Liver (tissue), 9 donors: ENCODE results near the gene KLF13. TPM values are rescaled to one million over a fixed set of nuclear protein-coding genes. Genes with fewer than 3 reads are reported as not detected.

ENCODE experiments used
- DNase-seq: peaks from one replicate; pipeline ENCODE4 v3.0.0-alpha.2; 2017; ENCODE audit warnings: low spot score
- H3K27ac ChIP-seq, 2 donors: one replicate each; pipeline ENCODE4 v1.7.0; 2013; ENCODE audit warnings: inconsistent platforms in 2 of 2, low read length in 2 of 2, control low read depth in 1 of 2, low read depth in 1 of 2, mild to moderate bottlenecking in 1 of 2
- H3K27me3 ChIP-seq, 4 donors: one replicate each; pipeline versions ENCODE4 v1.6.1 to v1.7.0; 2013; ENCODE audit warnings: low read length in 3 of 4, inconsistent platforms in 1 of 4, mild to moderate bottlenecking in 1 of 4, moderate library complexity in 1 of 4; ENCODE audit not compliant: control insufficient read depth in 4 of 4, insufficient read depth in 4 of 4
- H3K36me3 ChIP-seq, 4 donors: one replicate each; pipeline versions ENCODE4 v1.6.1 to v1.7.0; 2013; ENCODE audit warnings: low read length in 3 of 4, mild to moderate bottlenecking in 3 of 4, low read depth in 1 of 4, moderate library complexity in 1 of 4; ENCODE audit not compliant: control insufficient read depth in 4 of 4, insufficient read depth in 3 of 4
- H3K4me1 ChIP-seq, 4 donors: one replicate each; pipeline versions ENCODE4 v1.6.1 to v1.7.0; 2013; ENCODE audit warnings: low read length in 3 of 4, mild to moderate bottlenecking in 3 of 4, moderate library complexity in 1 of 4; ENCODE audit not compliant: control insufficient read depth in 4 of 4, insufficient read depth in 4 of 4
- H3K4me3 ChIP-seq, 3 donors: one replicate each; pipeline versions ENCODE4 v1.6.1 to v1.7.0; 2013; ENCODE audit warnings: low read length in 3 of 3, control low read depth in 1 of 3, low read depth in 1 of 3, mild to moderate bottlenecking in 1 of 3
- H3K9ac ChIP-seq, 2 donors: one replicate each; pipeline ENCODE4 v1.7.0; 2013; ENCODE audit warnings: low read length in 2 of 2, mild to moderate bottlenecking in 2 of 2, moderate library complexity in 2 of 2, control low read depth in 1 of 2, low read depth in 1 of 2
- H3K9me3 ChIP-seq, 4 donors: one replicate each; pipeline versions ENCODE4 v1.6.1 to v1.7.0; 2013; ENCODE audit warnings: low read length in 3 of 4; ENCODE audit not compliant: control insufficient read depth in 4 of 4
- EGR1 ChIP-seq, 2 donors: IDR thresholded peaks; 2 replicates each; pipeline ENCODE4 v1.6.1; 2016 to 2018; ENCODE audit warnings: antibody characterized with exemption in 2 of 2, low read depth in 2 of 2
- FOXA1 ChIP-seq: IDR thresholded peaks from 2 replicates; pipeline ENCODE4 v1.6.1; 2016; ENCODE audit warnings: antibody characterized with exemption
- FOXA2 ChIP-seq: IDR thresholded peaks from 2 replicates; pipeline ENCODE4 v1.6.1; 2016; ENCODE audit warnings: antibody characterized with exemption
- GABPA ChIP-seq, 2 donors: IDR thresholded peaks in 1 of 2; conservative IDR thresholded peaks in 1 of 2; 2 replicates each; pipeline ENCODE4 v1.6.1; 2016; ENCODE audit warnings: antibody characterized with exemption in 2 of 2, mild to moderate bottlenecking in 1 of 2, moderate library complexity in 1 of 2
- HNF4A ChIP-seq, 2 donors: conservative IDR thresholded peaks; 2 replicates each; pipeline ENCODE4 v1.6.1; 2016; ENCODE audit warnings: antibody characterized with exemption in 2 of 2, mild to moderate bottlenecking in 2 of 2
- HNF4G ChIP-seq: IDR thresholded peaks from 2 replicates; pipeline ENCODE4 v1.6.1; 2016; ENCODE audit warnings: antibody characterized with exemption
- JUND ChIP-seq, 2 donors: IDR thresholded peaks; 2 replicates each; pipeline ENCODE4 v1.6.1; 2016; ENCODE audit warnings: antibody characterized with exemption in 2 of 2
- NR2F2 ChIP-seq: IDR thresholded peaks from 2 replicates; pipeline ENCODE4 v1.6.1; 2016; ENCODE audit warnings: antibody characterized with exemption
- RAD21 ChIP-seq, 2 donors: IDR thresholded peaks; 2 replicates each; pipeline ENCODE4 v1.6.1; 2016; ENCODE audit warnings: antibody characterized with exemption in 2 of 2, mild to moderate bottlenecking in 2 of 2
- RXRA ChIP-seq, 2 donors: IDR thresholded peaks; 2 replicates each; pipeline ENCODE4 v1.6.1; 2017 to 2018; ENCODE audit warnings: antibody characterized with exemption in 2 of 2, mild to moderate bottlenecking in 1 of 2
- SP1 ChIP-seq: IDR thresholded peaks from 2 replicates; pipeline ENCODE4 v1.6.1; 2018; ENCODE audit warnings: antibody characterized with exemption, mild to moderate bottlenecking
- TAF1 ChIP-seq: conservative IDR thresholded peaks from 2 replicates; pipeline ENCODE4 v1.6.1; 2016; ENCODE audit warnings: antibody characterized with exemption, mild to moderate bottlenecking
- YY1 ChIP-seq: IDR thresholded peaks from 2 replicates; pipeline ENCODE4 v1.6.1; 2016; ENCODE audit warnings: antibody characterized with exemption, mild to moderate bottlenecking
- WGBS: extraction: QIAGEN DNeasy Blood & Tissue Kit; methylation state at CpG from one replicate; pipeline ENCODE4 v1.1.7; 2013; 5-methylcytosine and 5-hydroxymethylcytosine counted together
- polyA plus RNA-seq, 2 donors: library from polyadenylated mRNA; stranded (reverse) in 1 of 2; unstranded in 1 of 2; fragments of 200-250 nt in 1 of 2; fragments of >200 nt in 1 of 2; fragmentation: Nextera tagmentation in 1 of 2; extraction: Ambion mirVana in 1 of 2; gene quantifications; one replicate each; pipeline versions ENCODE4 v1.2.1 to v1.2.3, GENCODE V29; 2013 to 2015
- total RNA-seq, 2 donors: library from RNA; depleted of rRNA; stranded (reverse); fragments of >200 nt; gene quantifications; one replicate each; pipeline ENCODE4 v1.2.3, GENCODE V29; 2014
- TF ChIP-seq, protein P1 (sequence below): IDR thresholded peaks from 2 replicates; pipeline ENCODE4 v1.6.1; 2016; ENCODE audit warnings: antibody characterized with exemption
- TF ChIP-seq, protein P2 (sequence below): IDR thresholded peaks from 2 replicates; pipeline ENCODE4 v1.6.1; 2016; ENCODE audit warnings: antibody characterized with exemption, mild to moderate bottlenecking
- TF ChIP-seq, protein P3 (sequence below): IDR thresholded peaks from 2 replicates; pipeline ENCODE4 v1.6.1; 2016; ENCODE audit warnings: antibody characterized with exemption
- TF ChIP-seq, protein P4 (sequence below): fragments of 150-350 bp; IDR thresholded peaks from 2 replicates; pipeline ENCODE4 v1.5.1; 2017; ENCODE audit warnings: improper control_type of control experiment, low read depth, low read length; ENCODE audit not compliant: missing input control
- TF ChIP-seq, protein P5 (sequence below): IDR thresholded peaks from 2 replicates; pipeline ENCODE4 v1.6.1; 2016; ENCODE audit warnings: antibody characterized with exemption
- donor health status: healthy.
- donor health status: healthy.
- donor health status: healthy.
- donor health status: healthy.
- donor health status: healthy.

Gene KLF13
- total and polyA plus RNA-seq, 4 donors, result 17.4 to 77.1 (median 57.5) TPM

DNA sequence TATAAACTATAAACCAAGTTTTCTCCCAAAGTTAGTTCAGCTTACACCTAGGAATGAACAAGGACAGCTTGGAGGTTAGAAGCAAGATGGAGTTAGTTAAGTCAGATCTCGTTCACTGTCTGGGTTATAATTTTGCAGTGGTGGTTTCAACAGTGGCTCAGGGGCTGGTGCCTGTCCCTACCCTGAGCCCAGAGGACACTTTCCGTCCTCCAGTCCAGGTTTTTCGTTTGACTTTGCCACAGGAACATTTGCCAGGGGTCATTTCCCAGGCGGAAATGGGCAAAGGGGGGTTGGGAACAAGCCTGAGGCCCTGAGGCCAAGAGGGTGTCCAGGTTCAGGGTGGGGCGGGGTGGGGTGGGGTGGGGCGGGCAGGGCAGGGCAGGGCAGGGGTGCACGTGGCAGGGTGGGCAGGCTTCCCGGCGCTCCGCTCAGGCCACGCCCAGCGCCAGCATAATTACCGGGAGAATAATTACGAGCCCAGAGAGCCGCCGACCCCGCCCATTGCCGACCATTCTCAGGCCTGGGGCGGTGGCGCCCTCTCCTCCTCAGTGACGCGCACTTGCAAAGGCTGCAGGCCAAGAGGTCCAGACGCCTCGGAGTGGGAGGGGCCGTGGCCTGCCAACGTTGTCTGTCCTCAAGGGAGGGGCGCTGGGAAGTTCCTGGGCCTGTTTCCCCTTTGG lies 70.4 kb downstream of the KLF13 start:
- H3K36me3 ChIP-seq, result no peaks in the 10 kb centered on the region
- H3K9me3 ChIP-seq, result no peaks in the 10 kb centered on the region
- H3K9ac ChIP-seq, result peak overlapping the region in 1 of 2 donors; percentile 7
- peaks cover 1 to 4% (median 3%) of the 10 kb centered on the region in 4 donors for H3K4me1 ChIP-seq
- peak overlapping the region in 2 of 3 donors; percentile 0 to 28 for H3K4me3 ChIP-seq
- 11% methylated on average over 27 of the region's 27 CpGs for WGBS
- TF ChIP-seq, protein P1, sequence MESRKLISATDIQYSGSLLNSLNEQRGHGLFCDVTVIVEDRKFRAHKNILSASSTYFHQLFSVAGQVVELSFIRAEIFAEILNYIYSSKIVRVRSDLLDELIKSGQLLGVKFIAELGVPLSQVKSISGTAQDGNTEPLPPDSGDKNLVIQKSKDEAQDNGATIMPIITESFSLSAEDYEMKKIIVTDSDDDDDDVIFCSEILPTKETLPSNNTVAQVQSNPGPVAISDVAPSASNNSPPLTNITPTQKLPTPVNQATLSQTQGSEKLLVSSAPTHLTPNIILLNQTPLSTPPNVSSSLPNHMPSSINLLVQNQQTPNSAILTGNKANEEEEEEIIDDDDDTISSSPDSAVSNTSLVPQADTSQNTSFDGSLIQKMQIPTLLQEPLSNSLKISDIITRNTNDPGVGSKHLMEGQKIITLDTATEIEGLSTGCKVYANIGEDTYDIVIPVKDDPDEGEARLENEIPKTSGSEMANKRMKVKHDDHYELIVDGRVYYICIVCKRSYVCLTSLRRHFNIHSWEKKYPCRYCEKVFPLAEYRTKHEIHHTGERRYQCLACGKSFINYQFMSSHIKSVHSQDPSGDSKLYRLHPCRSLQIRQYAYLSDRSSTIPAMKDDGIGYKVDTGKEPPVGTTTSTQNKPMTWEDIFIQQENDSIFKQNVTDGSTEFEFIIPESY, result peak; percentile 32
- peak; percentile 46 to 81 for TF ChIP-seq EGR1 (IDR thresholded peaks at IDR 0.05; ENCODE audit: low read depth in 2 of 2)
- TF ChIP-seq, protein P2, sequence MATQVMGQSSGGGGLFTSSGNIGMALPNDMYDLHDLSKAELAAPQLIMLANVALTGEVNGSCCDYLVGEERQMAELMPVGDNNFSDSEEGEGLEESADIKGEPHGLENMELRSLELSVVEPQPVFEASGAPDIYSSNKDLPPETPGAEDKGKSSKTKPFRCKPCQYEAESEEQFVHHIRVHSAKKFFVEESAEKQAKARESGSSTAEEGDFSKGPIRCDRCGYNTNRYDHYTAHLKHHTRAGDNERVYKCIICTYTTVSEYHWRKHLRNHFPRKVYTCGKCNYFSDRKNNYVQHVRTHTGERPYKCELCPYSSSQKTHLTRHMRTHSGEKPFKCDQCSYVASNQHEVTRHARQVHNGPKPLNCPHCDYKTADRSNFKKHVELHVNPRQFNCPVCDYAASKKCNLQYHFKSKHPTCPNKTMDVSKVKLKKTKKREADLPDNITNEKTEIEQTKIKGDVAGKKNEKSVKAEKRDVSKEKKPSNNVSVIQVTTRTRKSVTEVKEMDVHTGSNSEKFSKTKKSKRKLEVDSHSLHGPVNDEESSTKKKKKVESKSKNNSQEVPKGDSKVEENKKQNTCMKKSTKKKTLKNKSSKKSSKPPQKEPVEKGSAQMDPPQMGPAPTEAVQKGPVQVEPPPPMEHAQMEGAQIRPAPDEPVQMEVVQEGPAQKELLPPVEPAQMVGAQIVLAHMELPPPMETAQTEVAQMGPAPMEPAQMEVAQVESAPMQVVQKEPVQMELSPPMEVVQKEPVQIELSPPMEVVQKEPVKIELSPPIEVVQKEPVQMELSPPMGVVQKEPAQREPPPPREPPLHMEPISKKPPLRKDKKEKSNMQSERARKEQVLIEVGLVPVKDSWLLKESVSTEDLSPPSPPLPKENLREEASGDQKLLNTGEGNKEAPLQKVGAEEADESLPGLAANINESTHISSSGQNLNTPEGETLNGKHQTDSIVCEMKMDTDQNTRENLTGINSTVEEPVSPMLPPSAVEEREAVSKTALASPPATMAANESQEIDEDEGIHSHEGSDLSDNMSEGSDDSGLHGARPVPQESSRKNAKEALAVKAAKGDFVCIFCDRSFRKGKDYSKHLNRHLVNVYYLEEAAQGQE, result peak; percentile 25
- TF ChIP-seq GABPA (IDR thresholded peaks at IDR 0.05 in 1 of 2, conservative IDR thresholded peaks at IDR 0.05 in 1 of 2), result peak in 1 of 2 donors; percentile 60
- TF ChIP-seq, protein P3, sequence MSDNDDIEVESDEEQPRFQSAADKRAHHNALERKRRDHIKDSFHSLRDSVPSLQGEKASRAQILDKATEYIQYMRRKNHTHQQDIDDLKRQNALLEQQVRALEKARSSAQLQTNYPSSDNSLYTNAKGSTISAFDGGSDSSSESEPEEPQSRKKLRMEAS, result no peak
- TF ChIP-seq YY1, result no peak
- peak; percentile 25 for TF ChIP-seq FOXA1
- TF ChIP-seq HNF4A (conservative IDR thresholded peaks at IDR 0.05), result peak; percentile 72 to 76
- TF ChIP-seq, protein P4, sequence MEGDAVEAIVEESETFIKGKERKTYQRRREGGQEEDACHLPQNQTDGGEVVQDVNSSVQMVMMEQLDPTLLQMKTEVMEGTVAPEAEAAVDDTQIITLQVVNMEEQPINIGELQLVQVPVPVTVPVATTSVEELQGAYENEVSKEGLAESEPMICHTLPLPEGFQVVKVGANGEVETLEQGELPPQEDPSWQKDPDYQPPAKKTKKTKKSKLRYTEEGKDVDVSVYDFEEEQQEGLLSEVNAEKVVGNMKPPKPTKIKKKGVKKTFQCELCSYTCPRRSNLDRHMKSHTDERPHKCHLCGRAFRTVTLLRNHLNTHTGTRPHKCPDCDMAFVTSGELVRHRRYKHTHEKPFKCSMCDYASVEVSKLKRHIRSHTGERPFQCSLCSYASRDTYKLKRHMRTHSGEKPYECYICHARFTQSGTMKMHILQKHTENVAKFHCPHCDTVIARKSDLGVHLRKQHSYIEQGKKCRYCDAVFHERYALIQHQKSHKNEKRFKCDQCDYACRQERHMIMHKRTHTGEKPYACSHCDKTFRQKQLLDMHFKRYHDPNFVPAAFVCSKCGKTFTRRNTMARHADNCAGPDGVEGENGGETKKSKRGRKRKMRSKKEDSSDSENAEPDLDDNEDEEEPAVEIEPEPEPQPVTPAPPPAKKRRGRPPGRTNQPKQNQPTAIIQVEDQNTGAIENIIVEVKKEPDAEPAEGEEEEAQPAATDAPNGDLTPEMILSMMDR, result no peak
- peak; percentile 52 to 64 for TF ChIP-seq RAD21 (IDR thresholded peaks at IDR 0.05)
- TF ChIP-seq HNF4G, result no peak
- TF ChIP-seq NR2F2, result peak; percentile 84
- TF ChIP-seq RXRA (IDR thresholded peaks at IDR 0.05), result peak; percentile 86
- no peak for TF ChIP-seq FOXA2
- TF ChIP-seq TAF1, result no peak
- TF ChIP-seq JUND (IDR thresholded peaks at IDR 0.05), result no peak
- TF ChIP-seq SP1, result peak; percentile 76
- TF ChIP-seq, protein P5, sequence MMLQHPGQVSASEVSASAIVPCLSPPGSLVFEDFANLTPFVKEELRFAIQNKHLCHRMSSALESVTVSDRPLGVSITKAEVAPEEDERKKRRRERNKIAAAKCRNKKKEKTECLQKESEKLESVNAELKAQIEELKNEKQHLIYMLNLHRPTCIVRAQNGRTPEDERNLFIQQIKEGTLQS, result no peak
- DNase-seq, result peak; percentile 67
- peak overlapping the region; percentile 47 to 54 for H3K27ac ChIP-seq
- H3K27me3 ChIP-seq, result no peaks in the 10 kb centered on the region
